GM19099 (cell line): Measurements from ENCODE around the gene SNX9.

Experiments used
- POLR2A ChIP-seq: IDR thresholded peaks from 3 replicates; pipeline ENCODE4 v1.6.1; 2011; ENCODE audit warnings: low read depth; ENCODE audit not compliant: insufficient read length; ENCODE audit errors: extremely low read depth

SNX9 gene

GRCh38 chr6:157885211-157885788 is 62.3 kb downstream of the SNX9 start:
- TF ChIP-seq POLR2A = no peak

- no peak for TF ChIP-seq POLR2A
Measured at GRCh38 chr6:157885876-157886275, 62.8 kb downstream of the SNX9 start.

- TF ChIP-seq POLR2A = no peak
Measured at GRCh38 chr6:157887892-157888291, 64.8 kb downstream of the SNX9 start.

GRCh38 chr6:157891544-157892362 is 68.7 kb downstream of the SNX9 start:
- no peak for TF ChIP-seq POLR2A

- no peak for TF ChIP-seq POLR2A
Measured at GRCh38 chr6:157892363-157892877, 69.4 kb downstream of the SNX9 start.

DNA sequence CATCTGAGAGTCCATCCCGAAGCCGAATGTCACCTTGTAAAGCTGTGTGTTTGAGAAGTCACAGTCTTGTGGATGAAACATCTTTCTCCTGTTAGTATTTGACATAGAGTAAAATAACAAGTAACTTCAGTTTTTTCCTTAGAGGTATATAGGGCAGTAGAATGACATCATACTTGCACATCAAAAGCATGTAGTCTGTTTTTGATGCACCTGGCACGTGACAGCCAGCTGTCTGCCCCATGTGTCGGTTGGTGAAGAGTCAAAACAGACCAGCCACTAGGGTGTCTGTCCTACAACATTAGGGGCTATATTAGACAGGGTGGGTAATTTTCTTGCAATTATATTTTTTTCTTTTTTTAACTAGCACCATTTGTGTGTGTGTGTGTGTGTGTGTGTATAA is 70.2 kb downstream of the SNX9 start:
- TF ChIP-seq POLR2A = no peak

DNA sequence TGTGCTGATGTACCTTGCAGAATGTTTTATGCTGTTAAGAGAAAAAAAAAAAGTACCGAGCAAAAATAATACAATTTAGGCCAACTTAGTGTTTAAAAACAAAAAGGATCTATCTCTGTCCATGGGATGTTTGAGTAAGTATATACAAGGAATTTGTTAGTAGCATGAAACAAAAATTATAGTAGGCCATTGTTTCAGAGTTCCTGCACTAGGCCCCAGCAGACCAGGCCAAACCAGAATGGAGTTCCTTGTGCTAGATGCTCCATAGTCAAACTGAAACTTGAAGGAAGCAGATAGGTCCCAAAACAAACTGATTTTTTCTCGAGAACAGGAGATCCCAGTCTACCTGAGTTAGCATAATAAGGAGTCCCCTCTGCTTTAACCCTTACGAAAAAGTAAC is 72.5 kb downstream of the SNX9 start:
- no peak for TF ChIP-seq POLR2A

GRCh38 chr6:157896932-157897331 is 73.9 kb downstream of the SNX9 start:
- no peak for TF ChIP-seq POLR2A

DNA sequence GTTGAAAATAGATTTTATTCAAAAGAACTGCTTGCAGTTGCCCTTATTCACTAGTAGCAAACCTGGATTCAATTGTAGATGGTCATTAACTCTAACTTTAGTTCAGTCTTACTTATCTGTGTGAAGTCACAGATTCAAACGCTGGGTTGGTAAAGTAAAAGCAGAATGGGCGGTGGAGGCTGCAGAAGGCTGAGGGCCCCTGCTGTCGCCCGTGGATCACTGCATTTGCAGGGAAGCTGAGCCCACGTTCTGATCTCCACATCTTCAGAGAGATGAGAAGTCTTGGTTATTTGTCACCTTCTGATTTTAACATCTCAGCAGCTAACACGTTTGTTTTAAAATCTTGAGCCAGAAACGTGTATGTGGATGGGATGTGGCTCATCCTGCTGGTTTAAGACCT is 75.1 kb downstream of the SNX9 start:
- no peak for TF ChIP-seq POLR2A

DNA sequence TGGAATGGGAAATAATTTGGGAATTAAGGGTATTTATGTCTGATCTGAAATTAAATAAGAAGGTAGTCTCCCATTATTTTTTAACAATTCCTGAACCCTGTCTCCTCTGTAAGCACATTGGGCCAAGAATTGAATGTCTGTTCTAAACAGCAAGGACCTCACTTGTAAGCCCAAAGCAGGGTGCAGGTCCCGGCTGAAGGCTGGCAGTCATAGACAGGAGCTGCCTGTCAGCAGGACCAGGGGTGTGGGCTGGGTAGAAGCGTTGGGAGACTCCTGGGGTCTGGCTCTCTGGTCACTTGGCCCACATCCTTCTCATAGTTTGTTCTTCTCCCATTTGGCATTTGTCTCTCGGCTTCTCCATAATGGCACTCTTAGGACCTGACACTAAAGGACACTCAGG is 75.6 kb downstream of the SNX9 start:
- TF ChIP-seq POLR2A = no peak

DNA sequence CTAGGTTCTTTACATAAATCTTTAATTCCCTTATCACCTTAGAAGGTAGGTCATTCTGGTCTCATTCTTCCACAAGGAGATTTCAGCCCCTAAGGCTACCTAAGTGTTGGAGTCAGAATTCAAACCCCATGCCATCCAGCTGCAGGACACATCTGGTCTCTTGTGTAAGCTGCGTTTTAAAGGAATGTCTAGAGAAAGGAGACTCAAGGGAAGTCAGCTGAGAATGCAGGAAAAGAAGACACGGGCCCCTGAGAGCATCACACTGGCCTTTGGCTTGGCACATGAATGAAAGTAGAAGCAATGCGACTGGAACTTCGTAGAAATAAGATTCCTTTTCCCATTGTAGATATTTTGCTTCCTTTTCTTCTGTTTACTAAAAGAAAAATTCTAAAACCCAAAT is 82.0 kb downstream of the SNX9 start:
- no peak for TF ChIP-seq POLR2A

- no peak for TF ChIP-seq POLR2A
Measured at GRCh38 chr6:157905590-157906342, 82.7 kb downstream of the SNX9 start.

DNA sequence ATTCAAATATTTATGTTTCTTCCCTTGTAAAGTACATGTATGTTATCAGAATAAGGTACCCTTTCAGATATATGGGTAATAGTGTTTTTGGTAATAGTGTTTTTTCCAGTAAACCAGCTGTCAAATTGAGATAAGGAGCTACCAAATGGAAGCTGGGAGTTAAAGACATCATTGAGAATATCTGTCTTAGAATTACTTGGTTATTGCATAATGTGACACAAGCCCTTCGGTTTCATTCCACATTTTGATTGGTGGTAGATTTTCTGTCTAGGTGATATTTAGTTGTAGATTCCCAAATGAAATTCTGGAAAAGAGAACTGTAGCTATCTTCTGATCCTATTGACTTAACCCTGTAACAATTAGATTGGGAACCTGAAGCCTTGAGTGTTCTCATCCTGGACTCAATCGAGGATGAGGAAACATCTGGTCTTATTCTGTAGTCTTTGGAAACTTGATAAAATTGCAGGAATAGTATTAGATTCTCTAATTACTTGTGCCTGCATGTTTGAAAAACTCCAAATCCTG is 83.6 kb downstream of the SNX9 start:
- TF ChIP-seq POLR2A = no peak

- TF ChIP-seq POLR2A = no peak
Measured at GRCh38 chr6:157907651-157908050, 84.6 kb downstream of the SNX9 start.

DNA sequence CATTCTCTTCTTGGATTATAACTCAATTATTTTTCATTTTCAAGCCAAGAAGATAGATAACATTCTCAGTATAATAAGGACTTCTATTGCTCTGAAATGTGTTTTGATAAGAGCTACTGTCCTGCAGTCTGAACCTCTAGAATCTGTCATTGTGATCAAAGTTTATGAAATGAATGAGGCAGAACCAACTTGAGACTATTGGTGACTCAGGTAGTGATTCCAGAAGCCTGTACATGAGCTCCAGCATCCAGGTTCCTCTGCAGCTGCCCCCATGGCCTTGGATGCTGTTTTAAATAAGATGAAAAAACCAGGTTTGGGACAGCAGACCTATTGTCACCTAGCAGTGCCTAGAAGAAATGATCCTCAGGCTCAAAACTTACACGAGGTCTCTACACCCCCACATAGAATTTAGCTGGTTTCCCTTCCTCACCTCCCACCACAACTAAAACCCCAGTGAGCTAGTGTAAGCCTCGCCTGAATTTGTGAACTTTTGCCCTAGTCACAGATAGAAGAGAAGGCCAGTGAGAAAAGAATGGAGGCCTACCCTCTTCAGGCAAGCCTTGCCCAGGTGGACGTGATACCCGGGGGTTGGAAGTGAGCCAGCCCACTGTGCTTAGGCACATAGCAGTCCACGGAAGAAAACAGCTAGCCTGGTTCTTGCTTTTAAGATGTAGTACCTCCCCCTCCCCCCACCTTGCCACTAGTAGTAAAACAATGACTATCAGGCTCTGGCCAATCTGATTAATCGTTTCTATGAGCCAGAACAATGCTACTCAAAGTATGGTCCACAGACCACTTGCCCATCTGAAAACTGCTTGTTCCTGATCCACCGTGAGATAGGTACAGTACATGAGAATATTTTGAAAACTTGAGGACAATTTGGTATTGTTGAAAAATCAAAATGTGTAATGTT is 85.6 kb downstream of the SNX9 start:
- TF ChIP-seq POLR2A = no peak

- no peak for TF ChIP-seq POLR2A
Measured at GRCh38 chr6:157909282-157909664, 86.2 kb downstream of the SNX9 start.
